Measurements from ENCODE around the gene SLC25A4.
"Not testable (repeated sequence)": the region's sequence is repeated elsewhere in the genome, so short reads cannot be mapped to it uniquely, and the experiment has no call there.

SLC25A4 gene

GRCh38 chr4:185182239-185182638, 39.2 kb downstream of the SLC25A4 start:
- Histone ChIP-seq H3K36me3 (ENCODE audit: control insufficient read depth, insufficient read depth, low read length) (no peaks in the 10 kb centered on the region), H3K27me3 (ENCODE audit: control insufficient read depth, insufficient read depth, low read length) (no peaks in the 10 kb centered on the region), H3K4me3 (ENCODE audit: low read depth, low read length) (no peak overlapping the region), H3K9ac (ENCODE audit: low read depth, low read length) (no peak overlapping the region), H3K4me1 (ENCODE audit: control insufficient read depth, insufficient read depth, low read length) (peaks cover 27% of the 10 kb centered on the region), H3K9me3 (ENCODE audit: control insufficient read depth, insufficient read depth, low read length) (no peaks in the 10 kb centered on the region), H3K27ac (ENCODE audit: low read depth, low read length) (peak overlapping the region; percentile 73)

DNA sequence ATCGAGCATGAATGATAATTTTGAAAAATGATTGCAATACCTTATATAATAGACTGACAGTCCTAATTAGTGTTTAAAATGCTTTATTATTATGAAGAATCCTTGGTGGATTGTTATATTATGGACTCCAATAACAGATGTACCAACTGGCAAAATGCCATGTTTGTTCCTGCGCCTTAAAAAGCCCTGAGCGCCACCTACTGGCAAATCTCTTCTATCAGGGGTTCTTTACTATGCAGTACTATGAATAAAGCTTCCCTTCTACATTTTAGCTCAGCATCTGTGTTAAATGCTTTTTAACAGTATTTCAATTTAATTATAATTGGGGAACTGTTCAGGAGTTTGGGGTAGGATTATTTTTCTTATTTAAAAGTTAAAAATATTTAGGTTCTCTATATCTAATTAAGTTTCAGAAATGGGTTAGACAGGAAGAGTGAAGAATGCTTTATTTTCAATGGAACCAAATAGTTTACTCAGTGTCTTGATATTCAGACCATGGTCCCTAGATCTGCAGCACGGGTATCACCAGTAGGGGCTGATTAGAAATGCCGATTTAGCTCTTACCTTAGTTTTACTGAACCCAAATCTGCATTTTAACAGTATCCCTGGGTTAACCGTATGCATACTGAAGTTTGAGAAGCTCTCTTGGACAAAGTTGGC, 40.7 kb downstream of the SLC25A4 start:
- Histone ChIP-seq H3K9me3 (ENCODE audit: control insufficient read depth, insufficient read depth, low read length) (no peaks in the 10 kb centered on the region), H3K36me3 (ENCODE audit: control insufficient read depth, insufficient read depth, low read length) (peaks cover 9% of the 10 kb centered on the region), H3K4me1 (ENCODE audit: control insufficient read depth, insufficient read depth, low read length) (peaks cover 27% of the 10 kb centered on the region), H3K27ac (ENCODE audit: low read depth, low read length) (peak overlapping the region; percentile 70), H3K4me3 (ENCODE audit: low read depth, low read length) (no peak overlapping the region), H3K27me3 (ENCODE audit: control insufficient read depth, insufficient read depth, low read length) (no peaks in the 10 kb centered on the region), H3K9ac (ENCODE audit: low read depth, low read length) (no peak overlapping the region)

DNA sequence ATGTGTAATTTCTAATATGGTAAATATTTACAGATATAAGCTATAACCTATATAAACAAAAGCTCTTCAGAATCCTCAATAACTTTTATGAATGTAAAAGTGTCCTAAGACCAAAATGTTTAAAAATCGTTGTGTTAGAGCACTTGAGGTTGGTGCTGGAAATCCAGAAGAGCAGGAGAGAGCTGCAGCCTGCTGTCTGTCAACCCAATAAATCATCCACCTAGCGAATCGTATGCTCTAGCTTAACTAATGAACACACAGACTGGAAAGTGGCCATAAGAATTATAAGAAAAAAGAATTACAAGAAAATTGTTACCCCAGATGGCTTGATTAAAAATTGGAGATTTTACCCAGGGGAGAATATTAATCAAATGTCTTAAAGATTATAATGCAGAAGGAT, 43.7 kb downstream of the SLC25A4 start:
- Histone ChIP-seq H3K36me3 (ENCODE audit: control insufficient read depth, insufficient read depth, low read length) (peaks cover 31% of the 10 kb centered on the region), H3K4me1 (ENCODE audit: control insufficient read depth, insufficient read depth, low read length) (peaks cover 26% of the 10 kb centered on the region), H3K9me3 (ENCODE audit: control insufficient read depth, insufficient read depth, low read length) (no peaks in the 10 kb centered on the region), H3K27me3 (ENCODE audit: control insufficient read depth, insufficient read depth, low read length) (no peaks in the 10 kb centered on the region), H3K9ac (ENCODE audit: low read depth, low read length) (no peak overlapping the region), H3K27ac (ENCODE audit: low read depth, low read length) (no peak overlapping the region), H3K4me3 (ENCODE audit: low read depth, low read length) (no peak overlapping the region)

GRCh38 chr4:185189606-185190305, 46.7 kb downstream of the SLC25A4 start:
- Histone ChIP-seq H3K4me1 (ENCODE audit: control insufficient read depth, insufficient read depth, low read length) (peaks cover 6% of the 10 kb centered on the region), H3K9ac (ENCODE audit: low read depth, low read length) (no peak overlapping the region), H3K27me3 (ENCODE audit: control insufficient read depth, insufficient read depth, low read length) (no peaks in the 10 kb centered on the region), H3K4me3 (ENCODE audit: low read depth, low read length) (no peak overlapping the region), H3K9me3 (ENCODE audit: control insufficient read depth, insufficient read depth, low read length) (no peaks in the 10 kb centered on the region), H3K36me3 (ENCODE audit: control insufficient read depth, insufficient read depth, low read length) (peaks cover 31% of the 10 kb centered on the region), H3K27ac (ENCODE audit: low read depth, low read length) (no peak overlapping the region)

- no peaks in the 10 kb centered on the region for H3K9me3 ChIP-seq (ENCODE audit: control insufficient read depth, insufficient read depth, low read length)
- no peak overlapping the region for H3K27ac ChIP-seq (ENCODE audit: low read depth, low read length)
- no peak overlapping the region for H3K9ac ChIP-seq (ENCODE audit: low read depth, low read length)
- peaks cover 31% of the 10 kb centered on the region for H3K36me3 ChIP-seq (ENCODE audit: control insufficient read depth, insufficient read depth, low read length)
- peaks cover 6% of the 10 kb centered on the region for H3K4me1 ChIP-seq (ENCODE audit: control insufficient read depth, insufficient read depth, low read length)
- no peaks in the 10 kb centered on the region for H3K27me3 ChIP-seq (ENCODE audit: control insufficient read depth, insufficient read depth, low read length)
- H3K4me3 ChIP-seq (ENCODE audit: low read depth, low read length): no peak overlapping the region
These were observed 47.3 kb downstream of the SLC25A4 start for GRCh38 chr4:185190306-185190856.

DNA sequence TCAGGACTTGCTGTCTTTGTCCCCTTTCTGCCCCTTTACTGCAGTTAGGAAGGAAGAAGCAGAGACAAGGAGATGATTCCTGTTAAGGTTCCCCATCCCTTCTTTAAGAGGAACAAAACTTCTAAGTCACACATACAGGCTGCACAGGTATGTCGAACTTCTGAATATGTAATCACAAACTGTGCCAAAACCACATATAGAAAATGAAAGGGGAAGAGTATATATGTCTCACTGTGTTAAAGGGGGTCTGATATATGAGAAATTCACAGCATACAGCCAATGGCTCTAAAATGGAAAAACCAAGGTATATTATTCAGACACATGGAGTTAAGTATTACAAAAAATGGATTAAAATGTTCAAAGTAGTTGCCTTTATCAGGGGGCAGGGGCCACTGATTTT, 49.0 kb downstream of the SLC25A4 start:
- Histone ChIP-seq H3K27ac (ENCODE audit: low read depth, low read length) (no peak overlapping the region), H3K27me3 (ENCODE audit: control insufficient read depth, insufficient read depth, low read length) (no peaks in the 10 kb centered on the region), H3K36me3 (ENCODE audit: control insufficient read depth, insufficient read depth, low read length) (peaks cover 31% of the 10 kb centered on the region), H3K9me3 (ENCODE audit: control insufficient read depth, insufficient read depth, low read length) (no peaks in the 10 kb centered on the region), H3K4me3 (ENCODE audit: low read depth, low read length) (no peak overlapping the region), H3K9ac (ENCODE audit: low read depth, low read length) (no peak overlapping the region), H3K4me1 (ENCODE audit: control insufficient read depth, insufficient read depth, low read length) (peaks cover 6% of the 10 kb centered on the region)

DNA sequence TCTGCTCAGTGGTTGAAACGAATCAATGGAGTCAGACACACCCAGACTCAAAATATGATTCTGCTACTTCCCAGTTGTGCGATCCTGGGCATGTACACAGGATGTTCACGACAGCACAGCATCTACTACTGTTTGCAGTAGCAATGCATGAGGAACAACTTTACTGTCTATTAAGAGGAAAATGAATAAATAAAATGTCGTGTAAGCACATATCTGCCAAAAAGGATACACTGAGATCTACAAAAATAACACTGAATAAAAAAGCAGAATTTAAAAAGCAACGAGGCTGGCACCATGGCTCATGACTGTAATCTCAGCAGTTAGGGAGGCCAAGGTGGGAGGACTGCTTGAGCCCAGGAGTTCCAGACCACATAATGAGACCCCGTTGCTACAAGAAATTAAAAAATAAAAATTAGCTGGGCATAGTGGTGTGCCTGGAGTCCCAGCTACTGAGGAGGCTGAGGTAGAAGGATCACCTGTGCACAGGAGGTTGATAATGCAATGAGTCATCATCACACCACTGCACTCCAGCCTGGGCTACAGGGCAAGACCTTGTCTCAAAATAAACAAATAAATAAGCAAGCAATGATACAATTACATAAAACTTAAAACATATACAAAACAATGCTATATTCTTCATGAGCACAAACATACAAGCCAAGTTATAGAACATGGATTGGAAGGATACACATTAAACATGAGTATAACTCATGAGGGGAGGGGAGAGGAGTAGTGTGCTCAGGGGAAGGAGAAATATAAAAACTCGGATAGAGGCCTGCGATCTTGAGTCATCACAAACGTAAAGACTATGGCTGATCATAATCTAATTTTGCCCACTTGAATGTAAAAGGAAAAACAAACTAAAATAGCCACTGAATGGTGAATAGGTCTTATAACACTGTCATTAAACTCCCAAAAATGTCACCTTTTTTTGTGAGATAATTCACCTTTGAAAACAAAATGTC, 52.1 kb downstream of the SLC25A4 start:
- Histone ChIP-seq H3K4me3 (ENCODE audit: low read depth, low read length) (no peak overlapping the region), H3K9ac (ENCODE audit: low read depth, low read length) (no peak overlapping the region), H3K36me3 (ENCODE audit: control insufficient read depth, insufficient read depth, low read length) (peaks cover 10% of the 10 kb centered on the region), H3K27ac (ENCODE audit: low read depth, low read length) (no peak overlapping the region), H3K9me3 (ENCODE audit: control insufficient read depth, insufficient read depth, low read length) (no peaks in the 10 kb centered on the region), H3K27me3 (ENCODE audit: control insufficient read depth, insufficient read depth, low read length) (no peaks in the 10 kb centered on the region), H3K4me1 (ENCODE audit: control insufficient read depth, insufficient read depth, low read length) (peaks cover 6% of the 10 kb centered on the region)

- no peak overlapping the region for H3K27ac ChIP-seq (ENCODE audit: low read depth, low read length)
These were observed 53.4 kb downstream of the SLC25A4 start for GRCh38 chr4:185196437-185196836.

GRCh38 chr4:185198189-185198588, 55.1 kb downstream of the SLC25A4 start:
- not testable (repeated sequence) for H3K9me3 ChIP-seq (ENCODE audit: control insufficient read depth, insufficient read depth, low read length); H3K27me3 ChIP-seq (ENCODE audit: control insufficient read depth, insufficient read depth, low read length); H3K36me3 ChIP-seq (ENCODE audit: control insufficient read depth, insufficient read depth, low read length); H3K9ac ChIP-seq (ENCODE audit: low read depth, low read length); H3K4me3 ChIP-seq (ENCODE audit: low read depth, low read length); H3K27ac ChIP-seq (ENCODE audit: low read depth, low read length)
- peaks cover 15% of the 10 kb centered on the region for H3K4me1 ChIP-seq (ENCODE audit: control insufficient read depth, insufficient read depth, low read length)

More at GRCh38 chr4:185196437-185196836, 53.4 kb downstream of the SLC25A4 start:
- Histone ChIP-seq H3K36me3 (ENCODE audit: control insufficient read depth, insufficient read depth, low read length) (no peaks in the 10 kb centered on the region), H3K4me3 (ENCODE audit: low read depth, low read length) (no peak overlapping the region), H3K4me1 (ENCODE audit: control insufficient read depth, insufficient read depth, low read length) (peaks cover 7% of the 10 kb centered on the region), H3K9me3 (ENCODE audit: control insufficient read depth, insufficient read depth, low read length) (no peaks in the 10 kb centered on the region), H3K27me3 (ENCODE audit: control insufficient read depth, insufficient read depth, low read length) (no peaks in the 10 kb centered on the region), H3K9ac (ENCODE audit: low read depth, low read length) (no peak overlapping the region)

Measured in HUES48 (cell line).